HepG2 (cell line): ENCODE data around the gene DLX3.

Experiments used
- POLR2A ChIP-seq, 2 experiments: IDR thresholded peaks; 2 replicates each; pipeline ENCODE4 v1.6.1; 2011; ENCODE audit warnings: low read depth in 2 of 2, low read length in 2 of 2, mild to moderate bottlenecking in 1 of 2, moderate library complexity in 1 of 2; ENCODE audit not compliant: insufficient read depth in 1 of 2
- TAF1 ChIP-seq: sonication (generic); formaldehyde crosslinking; IDR thresholded peaks from 2 replicates; pipeline ENCODE4 v1.4.0; 2020; ENCODE audit warnings: missing genetic modification reagents
- ZNF652 ChIP-seq: IDR thresholded peaks from 2 replicates; pipeline ENCODE4 v1.6.1; 2016; ENCODE audit warnings: low read depth, borderline replicate concordance
- ZNF75D ChIP-seq: sonication (generic); formaldehyde crosslinking; IDR thresholded peaks from 2 replicates; pipeline ENCODE4 v1.8.1; 2023; ENCODE audit warnings: missing genetic modification reagents, mild to moderate bottlenecking, borderline replicate concordance
- TF ChIP-seq, protein P1 (sequence below): sonication (generic); formaldehyde crosslinking; conservative IDR thresholded peaks from 2 replicates; pipeline ENCODE4 v1.8.0; 2022; ENCODE audit warnings: low read depth, missing genetic modification reagents

DNA sequence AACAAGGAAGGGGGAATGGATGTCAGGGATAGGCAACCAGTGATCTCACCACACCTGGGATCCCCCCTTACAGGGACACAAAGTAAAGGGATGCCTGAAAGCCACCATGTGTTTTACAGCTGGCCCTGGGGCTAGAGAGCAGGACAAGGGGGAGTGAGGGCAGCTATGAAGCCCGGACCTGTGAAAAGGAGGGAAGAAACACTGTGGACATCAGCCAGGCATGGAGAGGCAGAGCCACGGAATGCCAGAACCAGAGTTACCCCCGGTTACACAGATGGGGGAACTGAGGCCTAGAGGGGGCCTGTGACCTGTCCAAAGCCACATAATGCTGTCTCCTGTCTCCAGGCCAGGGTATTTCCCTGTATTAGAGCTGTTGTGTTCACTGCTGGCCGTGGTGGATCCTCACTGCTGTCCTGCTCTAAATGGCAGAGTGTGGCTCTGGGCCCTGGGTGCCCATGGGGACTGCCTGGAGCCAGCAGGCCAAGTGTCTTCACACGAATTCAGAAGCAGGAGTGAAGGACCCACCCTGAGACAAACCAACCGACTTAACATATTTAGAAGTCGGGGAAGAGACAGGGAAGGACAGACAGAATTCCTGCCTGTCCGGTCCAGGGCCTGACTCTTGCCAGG is 31.1 kb upstream of the DLX3 start:
- TF ChIP-seq ZNF652 (CRISPR knock-in tag): no peak
- TF ChIP-seq TAF1: no peak
- TF ChIP-seq ZNF75D (CRISPR knock-in tag): no peak
- TF ChIP-seq, protein P1, sequence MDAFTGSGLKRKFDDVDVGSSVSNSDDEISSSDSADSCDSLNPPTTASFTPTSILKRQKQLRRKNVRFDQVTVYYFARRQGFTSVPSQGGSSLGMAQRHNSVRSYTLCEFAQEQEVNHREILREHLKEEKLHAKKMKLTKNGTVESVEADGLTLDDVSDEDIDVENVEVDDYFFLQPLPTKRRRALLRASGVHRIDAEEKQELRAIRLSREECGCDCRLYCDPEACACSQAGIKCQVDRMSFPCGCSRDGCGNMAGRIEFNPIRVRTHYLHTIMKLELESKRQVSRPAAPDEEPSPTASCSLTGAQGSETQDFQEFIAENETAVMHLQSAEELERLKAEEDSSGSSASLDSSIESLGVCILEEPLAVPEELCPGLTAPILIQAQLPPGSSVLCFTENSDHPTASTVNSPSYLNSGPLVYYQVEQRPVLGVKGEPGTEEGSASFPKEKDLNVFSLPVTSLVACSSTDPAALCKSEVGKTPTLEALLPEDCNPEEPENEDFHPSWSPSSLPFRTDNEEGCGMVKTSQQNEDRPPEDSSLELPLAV (CRISPR knock-in tag): no peak
- no peak for TF ChIP-seq POLR2A (IDR thresholded peaks at IDR 0.05; ENCODE audit: insufficient read depth in 1 of 2, low read depth in 2 of 2, low read length in 2 of 2)
